ENCODE data around the gene IRGC. TPM values are rescaled to one million over a fixed set of nuclear protein-coding genes. Genes with fewer than 3 reads are reported as not detected.
A peak's percentile ranks its signal among the peaks of the same experiment; 100 is the strongest.

IRGC gene
- total RNA-seq, 4 donors from 2014 or later: not detected

- H3K4me3 ChIP-seq: no peak overlapping the region
- no peaks in the 10 kb centered on the region for H3K9me3 ChIP-seq
- intact Hi-C loops (cut with DNase I; ENCODE audit: low total_unique reads): no loop called here
- ATAC-seq (no peak), DNase-seq (no peak)
- in situ Hi-C loops (cut with MboI; ENCODE audit: low sequenced_read_pairs in 4 of 4): loop anchor here in 2 of 4 donors (5.0 kb wide), 2 partner anchors 34 to 39 kb away; partner anchors contain the start of gene KCNN4 (in 1 of the 2)
- H3K4me1 ChIP-seq: peaks cover 3 to 11% of the 10 kb centered on the region in 2 donors
- TF ChIP-seq, protein P1, sequence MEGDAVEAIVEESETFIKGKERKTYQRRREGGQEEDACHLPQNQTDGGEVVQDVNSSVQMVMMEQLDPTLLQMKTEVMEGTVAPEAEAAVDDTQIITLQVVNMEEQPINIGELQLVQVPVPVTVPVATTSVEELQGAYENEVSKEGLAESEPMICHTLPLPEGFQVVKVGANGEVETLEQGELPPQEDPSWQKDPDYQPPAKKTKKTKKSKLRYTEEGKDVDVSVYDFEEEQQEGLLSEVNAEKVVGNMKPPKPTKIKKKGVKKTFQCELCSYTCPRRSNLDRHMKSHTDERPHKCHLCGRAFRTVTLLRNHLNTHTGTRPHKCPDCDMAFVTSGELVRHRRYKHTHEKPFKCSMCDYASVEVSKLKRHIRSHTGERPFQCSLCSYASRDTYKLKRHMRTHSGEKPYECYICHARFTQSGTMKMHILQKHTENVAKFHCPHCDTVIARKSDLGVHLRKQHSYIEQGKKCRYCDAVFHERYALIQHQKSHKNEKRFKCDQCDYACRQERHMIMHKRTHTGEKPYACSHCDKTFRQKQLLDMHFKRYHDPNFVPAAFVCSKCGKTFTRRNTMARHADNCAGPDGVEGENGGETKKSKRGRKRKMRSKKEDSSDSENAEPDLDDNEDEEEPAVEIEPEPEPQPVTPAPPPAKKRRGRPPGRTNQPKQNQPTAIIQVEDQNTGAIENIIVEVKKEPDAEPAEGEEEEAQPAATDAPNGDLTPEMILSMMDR (IDR thresholded peaks at IDR 0.05 in 4 of 5, conservative IDR thresholded peaks at IDR 0.05 in 1 of 5): no peak
- TF ChIP-seq POLR2A (IDR thresholded peaks at IDR 0.05): no peak
- no peak overlapping the region for H3K27ac ChIP-seq
- H3K27me3 ChIP-seq: no peaks in the 10 kb centered on the region
- H3K36me3 ChIP-seq: peaks cover 0 to 72% of the 10 kb centered on the region in 2 donors
Observed at GRCh38 chr19:43748205-43748594, 32.3 kb downstream of the IRGC start.

- no peaks in the 10 kb centered on the region for H3K27me3 ChIP-seq
- no peaks in the 10 kb centered on the region for H3K9me3 ChIP-seq
- no peak for DNase-seq
- H3K36me3 ChIP-seq: peaks cover 0 to 67% of the 10 kb centered on the region in 2 donors
- intact Hi-C loops (cut with DNase I; ENCODE audit: low total_unique reads) (no loop called here), in situ Hi-C loops (cut with MboI; ENCODE audit: low sequenced_read_pairs in 4 of 4) (loop anchor here in 2 of 4 donors (5.0 kb wide), 2 partner anchors 34 to 39 kb away; partner anchors contain the start of gene KCNN4 (in 1 of the 2))
- TF ChIP-seq, protein P1 (IDR thresholded peaks at IDR 0.05 in 4 of 5, conservative IDR thresholded peaks at IDR 0.05 in 1 of 5): no peak
- TF ChIP-seq POLR2A (IDR thresholded peaks at IDR 0.05): no peak
- H3K4me3 ChIP-seq: no peak overlapping the region
- H3K4me1 ChIP-seq: peaks cover 5 to 15% of the 10 kb centered on the region in 2 donors
- H3K27ac ChIP-seq: no peak overlapping the region
- ATAC-seq: no peak
Observed at GRCh38 chr19:43748685-43749084, 32.8 kb downstream of the IRGC start.

DNA sequence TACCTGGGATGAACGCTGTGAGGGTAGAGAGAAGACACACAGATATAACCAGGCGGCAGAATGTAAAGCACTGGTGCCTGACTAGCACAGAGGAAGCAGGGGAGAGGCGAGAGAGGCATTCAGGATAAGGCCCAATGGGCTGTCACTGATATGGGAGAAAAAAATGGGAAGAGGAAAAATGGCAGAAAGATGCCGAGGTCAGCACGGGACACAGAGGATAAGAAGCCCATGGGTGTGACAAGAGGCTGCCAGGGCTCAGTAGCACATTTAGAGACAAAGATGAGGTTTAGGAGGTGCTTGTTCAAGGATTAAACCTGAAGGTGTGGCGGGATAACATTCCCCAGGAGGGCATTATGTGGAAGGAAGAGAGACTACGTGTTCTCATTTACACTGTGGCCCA lies 33.3 kb downstream of the IRGC start:
- Histone ChIP-seq H3K27ac (no peak overlapping the region), H3K4me3 (no peak overlapping the region), H3K27me3 (no peaks in the 10 kb centered on the region), H3K36me3 (peaks cover 0 to 63% of the 10 kb centered on the region in 2 donors), H3K4me1 (peaks cover 5 to 19% of the 10 kb centered on the region in 2 donors), H3K9me3 (no peaks in the 10 kb centered on the region)
- ATAC-seq (no peak), DNase-seq (no peak)
- in situ Hi-C loops (cut with MboI; ENCODE audit: low sequenced_read_pairs in 4 of 4): loop anchor here in 2 of 4 donors (5.0 kb wide), 2 partner anchors 33 to 38 kb away; partner anchors contain the start of gene KCNN4 (in 1 of the 2)
- no peak for TF ChIP-seq POLR2A (IDR thresholded peaks at IDR 0.05)
- TF ChIP-seq, protein P1 (IDR thresholded peaks at IDR 0.05 in 4 of 5, conservative IDR thresholded peaks at IDR 0.05 in 1 of 5): no peak
- intact Hi-C loops (cut with DNase I; ENCODE audit: low total_unique reads): no loop called here

- in situ Hi-C loops (cut with MboI; ENCODE audit: low sequenced_read_pairs in 4 of 4): loop anchor here in 2 of 4 donors (5.0 kb wide), 2 partner anchors 32 to 37 kb away; partner anchors contain the start of gene KCNN4 (in 1 of the 2)
- intact Hi-C loops (cut with DNase I; ENCODE audit: low total_unique reads): loop anchor here (10.0 kb wide), 1 partner anchor 215 kb away; the partner anchor contains the start of gene ZNF575
- no peak overlapping the region for H3K4me3 ChIP-seq
- H3K4me1 ChIP-seq: peaks cover 5 to 19% of the 10 kb centered on the region in 2 donors
- DNase-seq (no peak), ATAC-seq (no peak)
- H3K27me3 ChIP-seq: no peaks in the 10 kb centered on the region
- H3K9me3 ChIP-seq: no peaks in the 10 kb centered on the region
- TF ChIP-seq POLR2A (IDR thresholded peaks at IDR 0.05): no peak
- no peak overlapping the region for H3K27ac ChIP-seq
- peaks cover 0 to 55% of the 10 kb centered on the region in 2 donors for H3K36me3 ChIP-seq
Observed at GRCh38 chr19:43749898-43750297, 34.0 kb downstream of the IRGC start.

DNA sequence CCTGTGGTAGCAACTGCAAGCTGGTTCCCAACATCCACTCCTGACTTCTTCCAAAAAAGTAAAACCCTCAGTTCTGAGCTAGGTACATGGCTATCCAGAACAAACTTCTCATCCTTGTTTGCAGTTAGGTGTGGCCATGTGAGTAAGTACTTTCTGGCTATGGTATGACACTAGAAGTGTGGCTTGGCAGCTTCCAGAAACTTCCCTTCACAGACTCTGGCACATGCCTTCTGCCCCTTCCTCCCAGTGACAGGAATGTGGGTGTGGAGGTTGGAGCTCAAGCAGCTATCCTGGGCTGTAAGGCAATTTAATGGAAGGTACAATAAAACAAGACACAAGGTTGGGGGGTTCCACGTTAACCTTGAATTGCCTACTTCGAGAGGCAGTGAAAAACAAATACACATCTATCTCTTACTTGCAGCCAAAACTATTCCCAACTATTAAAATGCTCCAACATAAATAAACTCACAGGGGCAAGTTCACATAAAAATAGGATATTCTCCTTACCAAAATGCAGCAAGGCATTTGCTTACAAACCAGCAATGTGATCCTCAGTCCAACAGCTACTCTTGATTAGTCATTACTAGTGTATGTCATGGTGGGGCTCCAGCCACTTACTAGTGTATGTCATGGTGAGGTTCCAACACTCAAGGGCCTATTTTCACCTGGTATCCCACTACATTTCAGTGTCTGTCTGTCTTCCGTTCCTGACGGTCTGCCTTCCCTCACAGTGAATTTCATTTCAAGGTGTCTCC lies 35.8 kb downstream of the IRGC start:
- no peak for ATAC-seq
- intact Hi-C loops (cut with DNase I; ENCODE audit: low total_unique reads): loop anchor here (10.0 kb wide), 1 partner anchor 217 kb away; the partner anchor contains the start of gene ZNF575
- no peaks in the 10 kb centered on the region for H3K27me3 ChIP-seq
- peaks cover 5 to 19% of the 10 kb centered on the region in 2 donors for H3K4me1 ChIP-seq
- no peak overlapping the region for H3K4me3 ChIP-seq
- DNase-seq: no peak
- no peak for TF ChIP-seq POLR2A (IDR thresholded peaks at IDR 0.05)
- TF ChIP-seq, protein P1 (IDR thresholded peaks at IDR 0.05 in 4 of 5, conservative IDR thresholded peaks at IDR 0.05 in 1 of 5): no peak
- peaks cover 0 to 40% of the 10 kb centered on the region in 2 donors for H3K36me3 ChIP-seq
- H3K27ac ChIP-seq: peak overlapping the region in 1 of 4 donors; percentile 14
- in situ Hi-C loops (cut with MboI; ENCODE audit: low sequenced_read_pairs in 4 of 4): no loop called here
- H3K9me3 ChIP-seq: no peaks in the 10 kb centered on the region
